ENCODE measurements around the gene WNK3.
"Not testable (repeated sequence)": the region's sequence is repeated elsewhere in the genome, so short reads cannot be mapped to it uniquely, and the experiment has no call there.

WNK3 gene

GRCh38 chrX:54357414-54358377 lies at the start of gene WNK3:
TSS of gene WNK3 (minus strand) at chrX:54358046.
- DNase-seq, result peak; percentile 49 to 68

GRCh38 chrX:54407266-54407665 lies 49.4 kb upstream of the WNK3 start:
- DNase-seq, result no peak

GRCh38 chrX:54397113-54397512 lies 39.3 kb upstream of the WNK3 start:
- no peak for DNase-seq

- no peak for DNase-seq
Observed at GRCh38 chrX:54386314-54386713, 28.5 kb upstream of the WNK3 start.

- DNase-seq, result not testable (repeated sequence)
Observed at GRCh38 chrX:54384661-54385060, 26.8 kb upstream of the WNK3 start.

GRCh38 chrX:54359408-54359807 lies 1.6 kb upstream of the WNK3 start:
- DNase-seq, result no peak

- DNase-seq, result peak; percentile 54 to 61
Observed at GRCh38 chrX:54358424-54359211, 772 bp upstream of the WNK3 start.

- no peak for DNase-seq
Observed at GRCh38 chrX:54352677-54353076, 5.2 kb downstream of the WNK3 start.

GRCh38 chrX:54337383-54337782 lies 20.5 kb downstream of the WNK3 start:
- DNase-seq, result not testable (repeated sequence)

GRCh38 chrX:54325077-54325476 lies 32.8 kb downstream of the WNK3 start:
- no peak for DNase-seq

GRCh38 chrX:54320067-54320466 lies 37.8 kb downstream of the WNK3 start:
- no peak for DNase-seq

- no peak for DNase-seq
Observed at GRCh38 chrX:54306379-54306778, 51.5 kb downstream of the WNK3 start.

GRCh38 chrX:54301516-54301915 lies 56.3 kb downstream of the WNK3 start:
- no peak for DNase-seq

GRCh38 chrX:54294306-54294705 lies 63.5 kb downstream of the WNK3 start:
- no peak for DNase-seq

- no peak for DNase-seq
Observed at GRCh38 chrX:54292755-54293154, 65.1 kb downstream of the WNK3 start.

- DNase-seq, result no peak
Observed at GRCh38 chrX:54291758-54292157, 66.1 kb downstream of the WNK3 start.

- DNase-seq, result no peak
Observed at GRCh38 chrX:54288968-54289367, 68.9 kb downstream of the WNK3 start.

- DNase-seq, result no peak
Observed at GRCh38 chrX:54288277-54288676, 69.6 kb downstream of the WNK3 start.

- DNase-seq, result no peak
Observed at GRCh38 chrX:54281676-54282075, 76.2 kb downstream of the WNK3 start.

GRCh38 chrX:54280466-54280865 lies 77.4 kb downstream of the WNK3 start:
- DNase-seq, result no peak

GRCh38 chrX:54271664-54272063 lies 86.2 kb downstream of the WNK3 start:
- no peak for DNase-seq

- DNase-seq, result peak in 1 of 2 donors; percentile 1
Observed at GRCh38 chrX:54248309-54248708, 109.5 kb downstream of the WNK3 start.

GRCh38 chrX:54246866-54247265 lies 111.0 kb downstream of the WNK3 start:
- no peak for DNase-seq

- DNase-seq, result no peak
Observed at GRCh38 chrX:54238588-54238987, 119.3 kb downstream of the WNK3 start.
